Stimulated activated CD4-positive, alpha-beta T cell treated with anti-CD3 and anti-CD28 coated beads, Interleukin-12 subunit alpha, Interleukin-12 subunit beta, amount 100 ng/mL, for 24 hours (primary cell): ENCODE results near the gene HSPA1L.

ENCODE experiments used
- DNase-seq, 2 experiments: peaks; one replicate each; pipeline ENCODE4 v3.0.0-alpha.2; 2020; ENCODE audit warnings: low read depth in 2 of 2

Gene HSPA1L

DNA sequence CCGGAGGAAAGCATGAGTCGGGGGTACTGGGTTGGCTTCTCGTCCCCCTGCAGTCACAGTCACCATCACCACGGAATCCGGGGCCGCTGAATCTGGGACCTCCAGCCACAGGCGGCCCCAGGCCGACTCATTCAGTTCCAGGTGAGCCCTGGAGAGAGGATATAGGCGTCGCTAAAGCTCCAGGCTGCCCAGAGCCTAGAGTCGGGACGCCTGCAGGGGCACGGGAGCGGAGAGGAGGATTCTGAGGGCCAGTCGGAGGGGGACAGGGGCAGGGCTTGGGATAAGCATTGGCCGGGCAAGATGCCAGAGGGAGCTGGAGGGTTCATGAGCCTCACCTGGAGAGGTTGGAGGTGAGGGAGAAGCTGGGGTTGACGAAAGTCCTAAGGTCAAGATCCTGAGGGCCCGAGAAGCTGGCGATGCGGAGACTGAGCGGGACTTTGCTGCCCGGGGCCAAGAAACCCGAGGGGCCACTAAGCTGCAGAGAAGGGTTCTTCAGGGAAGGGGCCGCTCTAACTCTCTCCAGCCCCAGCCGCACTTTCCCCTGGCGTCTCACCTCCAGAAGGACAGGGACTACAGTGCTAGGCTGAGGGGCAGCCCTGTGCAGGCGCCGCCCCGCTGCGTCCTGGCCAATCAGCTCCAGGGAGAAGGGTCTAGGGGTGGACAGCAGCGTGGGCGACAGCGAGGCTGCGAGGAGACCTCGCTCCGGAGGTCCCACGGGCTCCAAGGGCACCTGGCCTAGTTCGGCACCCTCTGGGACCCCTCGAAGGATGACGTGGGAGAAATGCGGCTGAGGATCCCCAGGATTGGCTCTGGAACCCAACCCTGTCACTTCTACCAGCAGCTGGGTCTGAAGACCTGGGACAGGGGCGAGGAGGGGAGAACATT is 48.9 kb downstream of the HSPA1L start:
- DNase-seq = no peak

DNA sequence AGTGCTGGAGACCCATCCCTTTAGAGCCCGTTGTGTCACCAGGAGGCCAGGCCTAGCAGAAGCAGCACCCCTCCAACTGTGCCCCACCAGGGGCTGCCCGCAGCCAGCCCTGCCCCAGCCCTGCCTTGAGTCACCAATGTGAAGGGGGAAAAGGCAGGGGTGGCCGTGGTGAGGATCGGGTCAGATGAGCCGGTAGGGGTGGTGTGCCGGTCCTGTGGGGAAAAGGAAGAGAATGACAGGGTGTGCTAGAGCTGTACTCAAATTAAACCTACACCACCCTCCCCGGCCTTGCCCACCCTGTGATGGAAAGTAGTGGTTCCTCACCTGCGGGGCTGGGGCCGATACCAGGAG is 49.5 kb downstream of the HSPA1L start:
- DNase-seq = no peak

- DNase-seq = no peak
These were observed 50.9 kb downstream of the HSPA1L start for GRCh38 chr6:31764198-31764597.

DNA sequence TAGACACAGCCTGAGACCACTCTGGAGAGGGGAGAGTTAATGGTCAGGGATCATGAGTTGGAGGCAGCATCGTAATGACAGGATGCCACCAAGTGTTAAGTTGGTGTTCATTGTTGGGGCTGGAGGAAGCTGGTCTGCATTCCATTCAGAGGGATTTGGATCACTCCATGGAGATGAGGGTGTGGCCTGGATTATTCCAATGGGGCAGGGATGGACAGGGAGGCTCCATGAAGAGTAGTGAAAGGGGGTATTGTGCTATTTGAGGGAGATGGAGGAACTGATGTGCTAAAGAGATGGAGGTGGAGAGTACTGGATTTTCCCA is 51.5 kb downstream of the HSPA1L start:
- DNase-seq = no peak

- no peak for DNase-seq
These were observed 52.0 kb downstream of the HSPA1L start for GRCh38 chr6:31762878-31763618.

- no peak for DNase-seq
These were observed 52.7 kb downstream of the HSPA1L start, which contains the start of gene SAPCD1 for GRCh38 chr6:31762356-31762755. TSS of gene SAPCD1 (plus strand) at chr6:31762656. CDS start at chr6:31763055, 399 bp downstream.

- no peak for DNase-seq
These were observed 53.7 kb downstream of the HSPA1L start for GRCh38 chr6:31761343-31761742.

DNA sequence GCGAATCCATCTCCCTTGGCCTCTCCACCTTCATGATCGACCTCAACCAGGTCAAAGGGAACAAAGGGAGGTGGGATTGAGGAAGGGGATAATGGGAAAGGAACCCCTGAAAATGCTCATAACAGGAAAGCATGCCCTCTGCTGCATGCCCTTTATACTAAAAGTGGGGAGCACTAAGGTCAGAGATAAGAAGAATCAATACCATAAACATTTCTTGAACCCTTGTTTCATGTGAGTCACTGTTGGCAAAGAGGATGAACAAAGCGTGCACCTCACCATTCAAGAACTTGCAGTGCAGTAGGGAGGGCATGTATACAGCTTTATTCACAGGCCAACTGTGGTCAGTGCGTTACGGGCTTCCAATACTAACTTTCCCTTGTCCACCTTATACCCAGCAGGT is 54.3 kb downstream of the HSPA1L start:
- no peak for DNase-seq
